Panc1 (cell line): ENCODE results near the gene ADGRG2. TPM values are rescaled to one million over a fixed set of nuclear protein-coding genes. Genes with fewer than 3 reads are reported as not detected.

Source experiments
- ATAC-seq: fragments of 200-7000 bp; cut with Tn5 transposase; 2 replicates; pipeline ENCODE4 v1.9.1; 2020; ENCODE audit warnings: mild to moderate bottlenecking, moderate library complexity
- BruUV-seq: library from RNA; stranded (reverse); fragments of 400-500 nt; replicated peaks from 2 replicates; lab custom pipeline; 2021; lab: Mats Ljungman, UMichigan
- CTCF ChIA-PET: fragments of 300-600 bp; sonication (Branson Sonifier 250); formaldehyde crosslinking; loops from one replicate; lab custom pipeline; 2022; ENCODE audit warnings: antibody characterized with exemption; lab: Charles Lee
- POLR2A ChIA-PET: fragments of 300-600 bp; sonication (Branson Sonifier 250); formaldehyde crosslinking; loops from one replicate; lab custom pipeline; 2022; ENCODE audit warnings: antibody characterized with exemption; lab: Charles Lee
- DNase-seq: peaks from one replicate; pipeline ENCODE4 v3.0.0-alpha.2; 2010; ENCODE audit warnings: low read depth, low spot score
- H3K27ac ChIP-seq: 2 replicates; pipeline ENCODE4 v1.5.1; 2011; ENCODE audit warnings: mild to moderate bottlenecking, low read length, inconsistent platforms
- H3K27me3 ChIP-seq: fragments of 200-500 bp; sonication (Bioruptor generic); 2 replicates; pipeline ENCODE4 v1.6.0; 2014; ENCODE audit warnings: low read length, inconsistent platforms; ENCODE audit not compliant: control insufficient read depth, insufficient read depth
- H3K36me3 ChIP-seq: fragments of 200-500 bp; sonication (Bioruptor generic); 2 replicates; pipeline ENCODE4 v1.5.1; 2014; ENCODE audit warnings: inconsistent platforms, mild to moderate bottlenecking, low read length, moderate library complexity; ENCODE audit not compliant: control insufficient read depth, insufficient read depth
- H3K4me1 ChIP-seq: 2 replicates; pipeline ENCODE4 v1.5.1; 2011; ENCODE audit warnings: inconsistent platforms, mild to moderate bottlenecking, low read length, moderate library complexity; ENCODE audit not compliant: control insufficient read depth, insufficient read depth
- H3K4me3 ChIP-seq, 2 experiments: 2 replicates each; pipeline ENCODE4 v1.5.1; 2011 to 2012; ENCODE audit warnings: low read depth in 2 of 2, low read length in 2 of 2, mild to moderate bottlenecking in 2 of 2, inconsistent platforms in 1 of 2, moderate library complexity in 1 of 2
- H3K9me3 ChIP-seq: fragments of 200-500 bp; sonication (Bioruptor generic); 2 replicates; pipeline ENCODE4 v1.5.1; 2014; ENCODE audit warnings: low read depth, mild to moderate bottlenecking, inconsistent platforms, low read length, moderate library complexity; ENCODE audit not compliant: control insufficient read depth, insufficient read depth
- POLR2AphosphoS5 ChIP-seq: IDR thresholded peaks from 2 replicates; pipeline ENCODE4 v1.6.1; 2012; ENCODE audit warnings: mild to moderate bottlenecking, low read depth, low read length, moderate library complexity
- SIN3A ChIP-seq: IDR thresholded peaks from 2 replicates; pipeline ENCODE4 v1.6.1; 2012; ENCODE audit warnings: low read depth, mild to moderate bottlenecking, low read length, moderate library complexity, borderline replicate concordance; ENCODE audit not compliant: insufficient read depth
- TCF7L2 ChIP-seq: IDR thresholded peaks from 2 replicates; pipeline ENCODE4 v1.6.1; 2011; ENCODE audit warnings: mild to moderate bottlenecking, low read depth, low read length, inconsistent platforms
- in situ Hi-C: cut with HindIII; loops from 2 replicates; pipeline ENCODE4 v1.10.0; 2016; ENCODE audit warnings: low sequenced_read_pairs, low pct_unique_long_range_greater_than_20kb
- intact Hi-C: fragments of 100-400 bp; cut with micrococcal nuclease; formaldehyde crosslinking; loops from one replicate; pipeline ENCODE4 v1.10.0; 2022; ENCODE audit not compliant: unreplicated experiment
- total RNA-seq: library from RNA; stranded (reverse); gene quantifications from one replicate; pipeline ENCODE4 v1.2.1, GENCODE V29; 2021; ENCODE audit not compliant: unreplicated experiment
- TF ChIP-seq, protein P1 (sequence below), 2 experiments: IDR thresholded peaks; 2 replicates each; pipeline ENCODE4 v1.6.1; 2011 to 2012; ENCODE audit warnings: low read depth in 2 of 2, control low read depth in 1 of 2, low read length in 1 of 2, mild to moderate bottlenecking in 1 of 2, moderate library complexity in 1 of 2; ENCODE audit not compliant: insufficient read depth in 1 of 2
- TF ChIP-seq, protein P2 (sequence below): fragments of 450-650 bp; IDR thresholded peaks from 2 replicates; pipeline ENCODE4 v1.5.1; 2017; ENCODE audit warnings: mild to moderate bottlenecking

ADGRG2 gene
- total RNA-seq, 1 experiment from 2014 or later: 2.0 TPM

DNA sequence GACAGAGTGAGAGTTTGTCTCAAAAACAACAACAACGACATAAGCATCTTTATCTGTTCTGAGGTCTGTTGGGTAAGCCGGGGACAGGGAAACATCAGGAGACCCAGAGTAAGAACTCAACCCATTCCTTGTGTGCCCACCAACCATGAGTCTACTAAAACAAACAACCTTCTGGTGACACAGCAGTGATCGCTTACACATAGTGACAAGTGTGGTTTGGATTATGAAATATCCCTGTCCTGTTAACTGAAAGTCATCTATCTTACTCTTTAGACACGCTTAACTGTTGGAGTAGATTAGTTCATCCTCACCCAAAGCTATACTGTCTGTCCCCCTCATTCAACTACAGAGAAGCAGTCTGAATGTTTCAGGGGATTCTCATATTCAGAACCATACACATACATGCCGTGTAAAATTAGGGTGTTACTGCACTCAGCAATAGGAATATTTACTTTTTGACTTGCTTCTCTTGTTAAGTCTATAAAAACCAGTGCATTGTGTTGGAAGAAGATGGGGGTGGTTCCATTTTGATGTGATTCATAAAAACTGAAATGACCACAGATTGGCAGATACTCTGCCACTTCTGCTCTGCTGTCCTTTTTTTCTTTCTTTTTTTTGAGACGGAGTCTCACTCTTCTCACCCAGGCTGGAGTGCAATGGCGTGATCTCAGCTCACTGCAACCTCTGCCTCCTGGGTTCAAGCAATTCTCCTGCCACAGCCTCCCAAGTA, 165.8 kb downstream of the ADGRG2 start:
- ATAC-seq (no peak), DNase-seq (no peak)
- in situ Hi-C loops (no loop called here), intact Hi-C loops (no loop called here)
- no peaks in the 10 kb centered on the region for H3K36me3 ChIP-seq
- no peak overlapping the region for H3K4me3 ChIP-seq
- no TSS peak for BruUV-seq
- H3K9me3 ChIP-seq: no peaks in the 10 kb centered on the region
- no peaks in the 10 kb centered on the region for H3K4me1 ChIP-seq
- no peak overlapping the region for H3K27ac ChIP-seq
- POLR2A ChIA-PET: no interaction called here
- CTCF ChIA-PET: no interaction called here
- TF ChIP-seq TCF7L2 (no peak), SIN3A (no peak), POLR2AphosphoS5 (no peak)
- TF ChIP-seq, protein P1, sequence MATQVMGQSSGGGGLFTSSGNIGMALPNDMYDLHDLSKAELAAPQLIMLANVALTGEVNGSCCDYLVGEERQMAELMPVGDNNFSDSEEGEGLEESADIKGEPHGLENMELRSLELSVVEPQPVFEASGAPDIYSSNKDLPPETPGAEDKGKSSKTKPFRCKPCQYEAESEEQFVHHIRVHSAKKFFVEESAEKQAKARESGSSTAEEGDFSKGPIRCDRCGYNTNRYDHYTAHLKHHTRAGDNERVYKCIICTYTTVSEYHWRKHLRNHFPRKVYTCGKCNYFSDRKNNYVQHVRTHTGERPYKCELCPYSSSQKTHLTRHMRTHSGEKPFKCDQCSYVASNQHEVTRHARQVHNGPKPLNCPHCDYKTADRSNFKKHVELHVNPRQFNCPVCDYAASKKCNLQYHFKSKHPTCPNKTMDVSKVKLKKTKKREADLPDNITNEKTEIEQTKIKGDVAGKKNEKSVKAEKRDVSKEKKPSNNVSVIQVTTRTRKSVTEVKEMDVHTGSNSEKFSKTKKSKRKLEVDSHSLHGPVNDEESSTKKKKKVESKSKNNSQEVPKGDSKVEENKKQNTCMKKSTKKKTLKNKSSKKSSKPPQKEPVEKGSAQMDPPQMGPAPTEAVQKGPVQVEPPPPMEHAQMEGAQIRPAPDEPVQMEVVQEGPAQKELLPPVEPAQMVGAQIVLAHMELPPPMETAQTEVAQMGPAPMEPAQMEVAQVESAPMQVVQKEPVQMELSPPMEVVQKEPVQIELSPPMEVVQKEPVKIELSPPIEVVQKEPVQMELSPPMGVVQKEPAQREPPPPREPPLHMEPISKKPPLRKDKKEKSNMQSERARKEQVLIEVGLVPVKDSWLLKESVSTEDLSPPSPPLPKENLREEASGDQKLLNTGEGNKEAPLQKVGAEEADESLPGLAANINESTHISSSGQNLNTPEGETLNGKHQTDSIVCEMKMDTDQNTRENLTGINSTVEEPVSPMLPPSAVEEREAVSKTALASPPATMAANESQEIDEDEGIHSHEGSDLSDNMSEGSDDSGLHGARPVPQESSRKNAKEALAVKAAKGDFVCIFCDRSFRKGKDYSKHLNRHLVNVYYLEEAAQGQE (IDR thresholded peaks at IDR 0.05; ENCODE audit: insufficient read depth in 1 of 2, low read depth in 2 of 2, low read length in 1 of 2): no peak
- TF ChIP-seq, protein P2, sequence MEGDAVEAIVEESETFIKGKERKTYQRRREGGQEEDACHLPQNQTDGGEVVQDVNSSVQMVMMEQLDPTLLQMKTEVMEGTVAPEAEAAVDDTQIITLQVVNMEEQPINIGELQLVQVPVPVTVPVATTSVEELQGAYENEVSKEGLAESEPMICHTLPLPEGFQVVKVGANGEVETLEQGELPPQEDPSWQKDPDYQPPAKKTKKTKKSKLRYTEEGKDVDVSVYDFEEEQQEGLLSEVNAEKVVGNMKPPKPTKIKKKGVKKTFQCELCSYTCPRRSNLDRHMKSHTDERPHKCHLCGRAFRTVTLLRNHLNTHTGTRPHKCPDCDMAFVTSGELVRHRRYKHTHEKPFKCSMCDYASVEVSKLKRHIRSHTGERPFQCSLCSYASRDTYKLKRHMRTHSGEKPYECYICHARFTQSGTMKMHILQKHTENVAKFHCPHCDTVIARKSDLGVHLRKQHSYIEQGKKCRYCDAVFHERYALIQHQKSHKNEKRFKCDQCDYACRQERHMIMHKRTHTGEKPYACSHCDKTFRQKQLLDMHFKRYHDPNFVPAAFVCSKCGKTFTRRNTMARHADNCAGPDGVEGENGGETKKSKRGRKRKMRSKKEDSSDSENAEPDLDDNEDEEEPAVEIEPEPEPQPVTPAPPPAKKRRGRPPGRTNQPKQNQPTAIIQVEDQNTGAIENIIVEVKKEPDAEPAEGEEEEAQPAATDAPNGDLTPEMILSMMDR: no peak
- H3K27me3 ChIP-seq: no peaks in the 10 kb centered on the region

DNA sequence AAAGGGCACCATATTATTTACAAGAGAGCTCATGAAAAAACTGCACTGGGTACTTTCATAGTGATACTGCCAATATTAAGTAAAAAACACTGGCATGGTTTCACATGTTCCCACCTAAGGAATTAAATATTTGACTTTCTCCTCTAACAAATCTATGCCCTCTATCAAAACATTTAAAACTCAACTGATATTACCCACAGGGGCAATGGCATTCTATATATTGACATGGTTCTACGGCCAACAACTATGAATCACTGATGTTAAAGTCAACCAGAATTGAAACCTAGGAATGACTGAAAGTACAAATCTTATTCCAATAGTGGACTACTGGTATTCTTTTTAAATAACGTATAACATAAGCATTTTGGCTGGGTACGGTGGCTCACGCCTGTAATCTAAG, 166.6 kb downstream of the ADGRG2 start:
- in situ Hi-C loops: no loop called here
- no peak for DNase-seq
- Histone ChIP-seq H3K4me3 (no peak overlapping the region), H3K9me3 (no peaks in the 10 kb centered on the region), H3K36me3 (no peaks in the 10 kb centered on the region), H3K4me1 (no peaks in the 10 kb centered on the region), H3K27me3 (no peaks in the 10 kb centered on the region), H3K27ac (no peak overlapping the region)
- TF ChIP-seq, protein P1 (IDR thresholded peaks at IDR 0.05; ENCODE audit: insufficient read depth in 1 of 2, low read depth in 2 of 2, low read length in 1 of 2): no peak
- TF ChIP-seq TCF7L2 (no peak), SIN3A (no peak), POLR2AphosphoS5 (no peak)
- TF ChIP-seq, protein P2: no peak
- intact Hi-C loops: no loop called here
- no TSS peak for BruUV-seq
- no peak for ATAC-seq
- ChIA-PET CTCF (no interaction called here), POLR2A (interaction anchor here (0.8 kb wide), 1 partner anchor 665 kb away, joined by 6 read pairs; no protein-coding TSS in a partner anchor)
